T-helper 22 cell (primary cell): ENCODE data around the gene HOXB3.
A peak's percentile ranks its signal among the peaks of the same experiment; 100 is the strongest.

Experiments
- DNase-seq: peaks from one replicate; pipeline ENCODE4 v3.0.0-alpha.2; 2020; ENCODE audit warnings: low read depth

The HOXB3 gene

DNA sequence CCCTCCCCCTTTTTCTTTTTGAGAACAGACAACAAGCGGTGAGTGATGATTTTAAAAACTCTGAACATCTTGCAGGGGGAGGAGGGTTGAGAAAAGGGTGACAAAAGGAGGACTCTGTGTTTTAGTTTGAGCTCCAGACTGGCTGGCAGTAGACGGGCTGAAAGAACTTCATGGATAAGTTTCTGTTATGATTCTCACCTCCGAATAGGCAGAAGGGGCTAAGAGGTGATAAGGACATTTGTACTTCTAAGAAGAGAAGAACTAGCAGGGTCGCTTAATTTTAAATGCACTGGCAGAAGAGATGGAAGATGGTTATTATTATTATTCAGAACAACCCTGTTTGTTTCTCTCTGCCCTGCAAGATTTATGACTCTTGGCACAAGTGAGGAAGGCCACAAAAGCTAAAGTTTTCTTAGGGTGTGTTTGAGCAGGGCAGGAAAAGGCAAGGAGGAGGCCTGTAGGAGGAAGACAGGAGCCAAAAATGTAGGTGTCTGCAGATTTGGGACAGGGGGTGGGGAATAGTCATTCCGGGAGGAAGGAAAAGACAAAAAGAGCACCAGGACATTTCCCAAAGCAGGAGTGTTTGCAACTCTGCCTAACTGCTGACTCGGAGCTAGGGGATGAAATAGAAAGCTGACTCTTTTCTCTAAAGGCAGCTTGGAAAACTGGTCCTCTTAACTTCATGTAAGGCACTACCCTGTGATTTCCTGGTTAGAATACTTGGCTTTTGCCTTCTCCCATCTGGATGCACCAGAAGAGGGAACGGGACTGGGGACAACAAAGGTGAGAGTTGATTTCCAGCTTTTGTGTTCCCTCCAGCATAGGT is 33.3 kb downstream of the HOXB3 start:
- DNase-seq = no peak

GRCh38 chr17:48556229-48556575 is 33.8 kb downstream of the HOXB3 start:
- no peak for DNase-seq

- no peak for DNase-seq
These were observed 34.5 kb downstream of the HOXB3 start for GRCh38 chr17:48555258-48556228.

GRCh38 chr17:48554412-48555257 is 35.4 kb downstream of the HOXB3 start:
- DNase-seq = no peak

DNA sequence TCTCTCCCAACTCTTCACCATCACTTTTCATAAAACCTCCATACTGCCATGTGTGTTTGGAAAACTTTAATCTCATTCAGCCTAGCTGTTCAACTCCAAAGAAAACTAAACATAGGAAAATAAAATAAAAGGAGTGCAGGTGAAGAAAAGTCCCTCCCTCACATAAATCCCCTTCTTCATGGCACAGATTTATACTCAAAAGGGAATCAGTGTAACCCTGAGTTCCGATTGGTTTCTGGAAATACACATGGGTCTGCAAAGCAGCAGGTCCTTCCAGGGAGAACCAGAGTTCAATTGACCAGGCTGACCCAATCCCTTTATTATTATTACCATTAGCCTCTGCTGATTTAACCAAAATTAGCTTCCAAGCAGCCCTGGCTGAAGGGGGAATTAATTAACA is 36.2 kb downstream of the HOXB3 start:
- DNase-seq = no peak

- DNase-seq = no peak
These were observed 36.9 kb downstream of the HOXB3 start for GRCh38 chr17:48553190-48553547.

GRCh38 chr17:48552466-48553189 is 37.4 kb downstream of the HOXB3 start:
- DNase-seq = no peak

- no peak for DNase-seq
These were observed 38.2 kb downstream of the HOXB3 start for GRCh38 chr17:48551596-48552465.

DNA sequence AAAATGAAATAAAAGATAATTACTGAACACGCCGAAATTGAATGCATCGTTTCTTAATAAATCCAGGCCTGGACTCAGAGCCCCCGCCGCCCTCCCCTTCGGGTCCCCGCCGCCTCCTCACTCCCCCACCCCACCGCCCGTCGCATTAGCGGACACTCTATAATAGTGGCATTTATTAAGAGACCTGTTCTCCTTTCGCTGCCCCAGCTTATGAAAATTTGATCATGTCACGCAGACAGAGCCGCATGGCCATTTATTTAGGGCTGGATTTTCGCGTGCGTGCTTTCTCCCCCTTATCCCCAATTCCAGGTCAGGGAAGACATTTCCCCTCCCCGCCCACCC is 38.9 kb downstream of the HOXB3 start:
- no peak for DNase-seq

GRCh38 chr17:48550502-48551213 is 39.4 kb downstream of the HOXB3 start:
- no peak for DNase-seq

DNA sequence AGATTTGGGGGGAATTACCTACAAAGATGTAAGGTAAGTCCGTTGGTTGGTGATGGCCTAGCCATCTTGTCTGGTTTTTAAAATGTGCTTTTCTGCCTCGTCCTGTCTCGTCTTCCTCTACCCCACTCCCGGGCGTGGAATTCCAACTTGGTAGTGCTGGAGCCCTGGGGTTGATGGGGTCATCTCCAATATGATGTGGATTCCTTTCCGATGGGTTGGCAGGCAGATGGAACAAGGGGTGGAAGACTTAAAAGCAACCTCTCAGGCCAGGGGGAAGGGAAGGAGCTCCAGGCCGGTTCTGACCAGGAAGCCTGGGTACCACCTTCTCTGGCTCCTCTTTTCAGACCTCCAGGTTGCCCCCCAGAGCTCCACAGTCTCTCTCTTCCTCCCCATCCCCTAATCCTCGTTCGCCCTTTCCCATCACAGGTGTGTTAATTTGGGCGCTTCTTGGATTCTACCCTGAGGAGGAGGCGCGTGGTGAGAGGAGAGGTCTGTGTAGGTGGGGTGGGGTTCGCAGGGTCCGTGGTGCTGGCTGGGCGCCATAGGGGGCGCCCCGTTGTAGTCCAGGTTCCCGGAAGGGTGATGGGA is 40.0 kb downstream of the HOXB3 start:
- no peak for DNase-seq

- DNase-seq = no peak
These were observed 40.8 kb downstream of the HOXB3 start for GRCh38 chr17:48549281-48549630.

- DNase-seq = no peak
These were observed 41.3 kb downstream of the HOXB3 start for GRCh38 chr17:48548523-48549280.

- peak; percentile 45 for DNase-seq
These were observed 42.1 kb downstream of the HOXB3 start for GRCh38 chr17:48547808-48548522.

DNA sequence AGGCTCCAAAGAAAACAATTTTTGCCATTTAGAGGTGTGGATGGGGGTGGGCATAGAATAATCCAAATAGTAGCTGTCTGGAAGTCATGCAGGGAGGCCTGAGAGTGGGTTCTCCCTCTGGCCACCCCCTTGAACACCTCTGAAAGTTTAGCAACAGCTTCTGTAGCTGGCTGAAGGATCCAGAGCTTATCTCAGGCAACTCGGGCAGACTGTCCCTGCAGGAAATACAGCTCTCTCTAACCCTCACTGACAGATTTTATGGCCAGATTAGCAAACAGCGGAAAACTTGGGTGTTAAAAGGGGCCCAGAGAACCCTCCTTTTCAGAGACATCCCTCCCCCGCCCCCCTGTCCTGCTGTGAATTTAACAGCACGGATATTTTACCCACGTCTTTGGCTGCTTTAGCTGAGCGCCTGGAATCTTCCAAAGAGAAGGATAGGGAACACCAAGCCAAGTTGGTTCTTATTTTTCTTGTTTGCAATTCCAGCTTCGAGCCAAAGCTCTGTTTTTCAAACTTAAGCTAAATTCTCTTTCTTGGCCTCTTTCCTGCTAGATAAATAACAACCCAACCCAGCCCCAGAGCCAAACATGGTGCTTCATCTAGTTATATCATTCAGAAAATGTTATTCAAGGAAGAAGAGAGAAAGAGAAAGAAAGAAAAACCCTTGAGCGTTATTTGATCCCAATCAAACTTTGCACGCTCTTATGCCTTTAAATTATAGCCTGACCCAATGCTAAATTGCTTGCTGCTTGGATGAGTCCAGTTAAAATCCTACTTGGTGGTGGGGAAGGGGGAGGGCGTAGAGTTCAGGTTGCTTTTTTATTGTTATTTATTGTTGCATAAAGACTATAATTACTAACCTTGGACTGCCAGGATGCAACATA is 42.9 kb downstream of the HOXB3 start:
- no peak for DNase-seq

DNA sequence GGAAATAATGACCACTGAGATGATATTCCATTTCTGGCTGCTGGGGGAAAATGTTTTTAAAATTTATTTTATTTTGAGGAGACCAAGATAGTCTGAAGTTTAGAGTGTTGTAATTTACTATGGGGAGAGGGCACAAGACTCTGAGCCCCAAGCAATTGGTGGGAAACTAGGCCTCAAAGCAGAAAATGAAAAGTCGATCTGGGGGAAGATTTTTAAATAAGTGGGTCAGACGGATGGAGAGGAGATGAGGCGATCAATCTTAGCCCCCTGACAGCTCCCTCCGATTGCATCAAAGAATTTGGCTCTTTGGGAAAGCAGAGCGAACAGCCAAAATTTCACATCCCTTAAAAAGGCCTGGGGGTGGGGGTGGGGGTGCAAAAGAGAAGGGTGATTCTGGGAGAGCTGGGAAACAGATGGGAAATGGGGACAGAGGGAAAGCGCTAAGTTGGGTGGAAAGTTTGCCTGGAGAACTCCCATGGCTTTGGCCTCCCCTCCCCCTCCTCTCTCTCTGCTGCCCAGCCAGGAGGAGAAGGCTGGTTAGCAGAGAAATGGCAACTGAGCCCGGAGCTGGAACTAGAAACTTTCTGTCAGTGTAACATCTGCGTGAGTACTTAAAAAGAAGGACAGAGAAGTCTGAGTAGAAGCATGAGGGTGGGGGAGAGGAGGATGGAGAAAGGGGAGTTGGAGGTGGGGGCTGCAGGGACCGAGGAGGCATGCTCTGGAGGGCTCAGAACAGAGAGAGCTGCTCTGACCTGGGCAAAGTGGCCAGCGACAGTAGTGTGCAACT is 43.7 kb downstream of the HOXB3 start:
- DNase-seq = no peak
